IPS-18a (cell line): ENCODE measurements around the gene DMRTC1B.
"Not testable (repeated sequence)": the region's sequence is repeated elsewhere in the genome, so short reads cannot be mapped to it uniquely, and the experiment has no call there.

ENCODE experiments used
- H3K27ac ChIP-seq: one replicate; pipeline ENCODE4 v1.5.1; 2013; ENCODE audit warnings: low read length
- H3K27me3 ChIP-seq: one replicate; pipeline ENCODE4 v1.6.1; 2013; ENCODE audit warnings: mild to moderate bottlenecking, low read length; ENCODE audit not compliant: control insufficient read depth, insufficient read depth
- H3K36me3 ChIP-seq: one replicate; pipeline ENCODE4 v1.6.1; 2013; ENCODE audit warnings: low read depth, low read length; ENCODE audit not compliant: control insufficient read depth
- H3K4me1 ChIP-seq: one replicate; pipeline ENCODE4 v1.6.1; 2013; ENCODE audit warnings: low read depth, low read length; ENCODE audit not compliant: control insufficient read depth
- H3K4me3 ChIP-seq: one replicate; pipeline ENCODE4 v1.5.1; 2013; ENCODE audit warnings: low read length
- H3K9ac ChIP-seq: one replicate; pipeline ENCODE4 v1.6.1; 2013; ENCODE audit warnings: mild to moderate bottlenecking, low read length, moderate library complexity
- H3K9me3 ChIP-seq: one replicate; pipeline ENCODE4 v1.6.1; 2013; ENCODE audit warnings: low read depth, low read length; ENCODE audit not compliant: control insufficient read depth

The DMRTC1B gene, protein sequence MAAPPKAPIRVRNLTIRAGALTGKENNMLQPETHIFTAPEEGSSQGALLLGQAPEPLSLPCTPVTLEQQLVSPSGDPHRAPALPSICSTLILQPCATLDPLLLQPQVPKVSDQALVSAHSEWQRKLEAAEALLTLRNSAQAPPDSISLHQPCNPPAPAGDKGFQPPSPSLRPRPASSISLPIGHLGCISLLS

GRCh38 chrX:72776653-72777466, at the start of gene DMRTC1B:
Gene DMRTC1B, plus strand, starts transcription at chrX:72776890. Its CDS starts 68,246 bp downstream, at chrX:72845136.
- H3K9ac ChIP-seq, H3K9me3 ChIP-seq, H3K27me3 ChIP-seq, H3K4me3 ChIP-seq, H3K36me3 ChIP-seq, H3K27ac ChIP-seq, H3K4me1 ChIP-seq: not testable (repeated sequence)

DNA sequence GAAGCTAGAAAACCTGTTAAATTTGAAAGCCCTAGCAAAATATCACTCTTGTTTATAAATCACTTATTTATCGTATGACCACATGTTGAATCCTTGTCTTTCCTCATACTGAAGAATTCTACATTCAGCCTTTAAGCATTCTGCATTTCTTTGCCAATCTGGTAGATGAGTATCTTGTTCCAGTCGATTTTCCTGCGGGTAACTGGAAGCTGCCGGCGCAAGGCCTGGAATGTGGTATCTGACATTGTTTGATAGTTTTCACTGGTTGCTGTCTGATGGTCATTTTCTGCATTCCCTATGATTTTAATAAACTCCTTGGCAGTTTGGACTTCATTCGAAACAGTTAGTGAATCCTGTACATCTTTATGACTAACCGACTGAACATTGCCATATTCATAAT, 48.8 kb upstream of the DMRTC1B start:
- Histone ChIP-seq H3K4me1 (no peaks in the 10 kb centered on the region), H3K27ac (no peak overlapping the region), H3K4me3 (no peak overlapping the region), H3K9me3 (peaks cover 8% of the 10 kb centered on the region), H3K27me3 (no peaks in the 10 kb centered on the region), H3K36me3 (no peaks in the 10 kb centered on the region), H3K9ac (no peak overlapping the region)

DNA sequence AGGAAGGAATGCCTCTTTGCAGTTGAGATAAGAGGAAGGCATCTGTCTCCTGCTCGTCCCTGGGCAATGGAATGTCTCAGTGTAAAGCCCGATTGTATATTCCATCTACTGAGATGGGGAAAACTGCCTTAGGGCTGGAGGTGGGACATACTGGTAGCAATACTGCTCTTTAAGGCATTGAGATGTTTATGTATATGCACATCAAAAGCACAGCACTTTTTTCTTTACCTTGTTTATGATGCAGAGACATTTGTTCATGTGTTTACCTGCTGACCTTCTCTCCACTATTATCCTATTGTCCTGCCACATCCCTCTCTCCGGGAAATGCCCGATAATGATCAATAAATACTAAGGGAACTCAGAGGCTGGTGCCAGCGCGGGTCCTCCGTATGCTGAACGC, 43.1 kb upstream of the DMRTC1B start:
- not testable (repeated sequence) for H3K27me3 ChIP-seq, H3K36me3 ChIP-seq
- peaks cover 19% of the 10 kb centered on the region for H3K9me3 ChIP-seq

DNA sequence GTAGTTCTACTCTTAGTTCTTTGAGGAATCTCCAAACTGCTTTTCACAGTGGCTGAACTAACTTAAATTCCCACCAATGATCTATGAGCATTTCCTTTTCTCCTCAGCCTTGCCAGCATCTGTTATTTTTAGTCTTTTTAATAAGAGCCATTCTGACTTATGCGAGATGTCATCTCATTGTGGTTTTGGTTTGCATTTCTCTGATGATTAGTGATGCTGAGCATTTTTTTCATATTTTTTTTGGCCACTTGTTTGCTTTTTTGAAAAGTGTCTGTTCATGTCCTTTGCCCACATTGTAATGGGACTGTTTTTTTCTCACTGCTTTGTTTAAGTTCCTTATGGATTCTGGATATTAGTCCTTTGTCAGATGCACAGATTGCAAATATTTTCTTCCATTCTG, 41.1 kb upstream of the DMRTC1B start:
- H3K36me3 ChIP-seq, result no peaks in the 10 kb centered on the region
- no peaks in the 10 kb centered on the region for H3K4me1 ChIP-seq
- H3K4me3 ChIP-seq, result no peak overlapping the region
- H3K9me3 ChIP-seq, result peaks cover 17% of the 10 kb centered on the region
- H3K9ac ChIP-seq, result no peak overlapping the region
- H3K27me3 ChIP-seq, result peaks cover 5% of the 10 kb centered on the region
- no peak overlapping the region for H3K27ac ChIP-seq

More for the DNA sequence above, 43.1 kb upstream of the DMRTC1B start:
- not testable (repeated sequence) for H3K27ac ChIP-seq, H3K4me1 ChIP-seq, H3K4me3 ChIP-seq, H3K9ac ChIP-seq

GRCh38 chrX:72745546-72745945, 31.1 kb upstream of the DMRTC1B start:
- not testable (repeated sequence) for H3K27ac ChIP-seq, H3K36me3 ChIP-seq, H3K4me1 ChIP-seq, H3K9me3 ChIP-seq, H3K4me3 ChIP-seq, H3K9ac ChIP-seq, H3K27me3 ChIP-seq

- H3K27ac ChIP-seq, H3K4me1 ChIP-seq, H3K36me3 ChIP-seq, H3K27me3 ChIP-seq, H3K9me3 ChIP-seq, H3K4me3 ChIP-seq, H3K9ac ChIP-seq: not testable (repeated sequence)
Observed at GRCh38 chrX:72748545-72748944, 28.1 kb upstream of the DMRTC1B start.

DNA sequence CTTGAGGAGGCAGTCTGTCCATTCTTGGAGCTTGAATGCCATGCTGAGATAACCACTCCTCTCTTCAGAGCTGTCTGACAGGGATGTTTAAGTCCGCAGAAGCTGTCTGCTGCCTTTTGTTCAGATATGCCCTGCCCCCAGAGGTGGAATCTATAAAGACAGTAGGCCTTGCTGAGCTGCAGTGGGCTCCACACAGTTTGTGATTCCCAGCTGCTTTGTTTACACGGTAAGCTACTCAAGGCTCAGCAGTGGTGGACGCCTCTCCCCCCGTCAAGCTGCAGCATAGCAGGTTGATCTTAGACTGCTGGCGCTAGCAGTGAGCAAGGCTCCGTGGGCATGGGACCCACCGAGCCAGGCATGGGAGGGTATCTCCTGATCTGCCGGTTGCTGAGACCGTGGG, 16.2 kb upstream of the DMRTC1B start:
- not testable (repeated sequence) for H3K9ac ChIP-seq, H3K27me3 ChIP-seq, H3K9me3 ChIP-seq, H3K36me3 ChIP-seq, H3K4me1 ChIP-seq, H3K4me3 ChIP-seq, H3K27ac ChIP-seq

DNA sequence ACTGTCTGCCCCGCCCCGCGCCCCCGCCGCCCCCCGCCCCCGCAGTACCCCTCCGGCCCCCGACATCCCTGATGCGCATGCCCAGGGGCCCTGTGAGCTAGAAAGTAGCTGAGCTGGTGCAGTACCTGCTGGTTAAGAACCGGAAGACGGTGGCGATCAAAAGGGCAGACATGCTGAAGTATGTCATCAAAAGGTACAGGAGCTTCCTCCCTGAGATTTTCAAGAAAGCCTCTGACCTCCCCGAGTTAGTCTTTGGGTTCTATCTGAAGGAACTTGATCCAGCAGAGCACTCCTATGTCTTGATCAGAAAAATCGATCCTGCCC, 739 bp downstream of the DMRTC1B start:
- not testable (repeated sequence) for H3K4me3 ChIP-seq, H3K9ac ChIP-seq, H3K4me1 ChIP-seq, H3K27me3 ChIP-seq, H3K36me3 ChIP-seq, H3K9me3 ChIP-seq, H3K27ac ChIP-seq

GRCh38 chrX:72778146-72778545, 1.5 kb downstream of the DMRTC1B start:
- H3K27me3 ChIP-seq, H3K4me1 ChIP-seq, H3K36me3 ChIP-seq, H3K27ac ChIP-seq, H3K9ac ChIP-seq, H3K4me3 ChIP-seq, H3K9me3 ChIP-seq: not testable (repeated sequence)

DNA sequence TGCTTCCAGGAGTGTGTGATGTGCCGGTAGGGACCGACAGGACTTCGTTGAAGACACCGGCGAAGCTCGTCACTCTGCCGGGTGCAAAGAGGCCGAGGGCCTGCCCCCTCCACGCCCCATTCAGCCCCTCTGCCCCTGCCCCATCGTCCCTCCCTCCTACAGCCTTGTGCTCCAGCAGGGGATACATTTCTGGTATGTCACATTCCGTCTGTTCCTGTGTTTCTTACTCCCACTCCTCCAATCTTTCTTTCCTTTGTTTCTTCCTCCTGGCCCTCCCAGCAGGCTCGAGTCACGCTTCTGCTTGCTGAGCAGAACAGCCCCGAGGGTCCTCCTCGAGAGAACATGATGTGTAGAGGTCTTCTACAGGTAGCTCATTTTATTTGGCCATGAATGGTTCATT, 5.9 kb downstream of the DMRTC1B start, which contains the start of gene FAM236B:
TSS of gene FAM236B (minus strand) at position 101 of the 400 bp plus-strand sequence. CDS start at position 1, 100 bp downstream.
- H3K27ac ChIP-seq, H3K27me3 ChIP-seq, H3K36me3 ChIP-seq, H3K4me3 ChIP-seq, H3K4me1 ChIP-seq, H3K9ac ChIP-seq, H3K9me3 ChIP-seq: not testable (repeated sequence)

GRCh38 chrX:72783365-72783936, 6.8 kb downstream of the DMRTC1B start:
- H3K4me3 ChIP-seq, H3K9ac ChIP-seq, H3K27ac ChIP-seq, H3K4me1 ChIP-seq, H3K36me3 ChIP-seq, H3K27me3 ChIP-seq, H3K9me3 ChIP-seq: not testable (repeated sequence)

GRCh38 chrX:72783964-72784363, 7.3 kb downstream of the DMRTC1B start:
- H3K27ac ChIP-seq, H3K4me3 ChIP-seq, H3K4me1 ChIP-seq, H3K9ac ChIP-seq, H3K27me3 ChIP-seq, H3K36me3 ChIP-seq, H3K9me3 ChIP-seq: not testable (repeated sequence)
